HepG2 (cell line): Measurements from ENCODE around the gene MED9.

Experiments used
- CTCF ChIP-seq: sonication (generic); formaldehyde crosslinking; IDR thresholded peaks from 2 replicates; pipeline ENCODE4 v1.5.0; 2020; ENCODE audit warnings: mild to moderate bottlenecking, missing genetic modification reagents, moderate library complexity
- FOXO4 ChIP-seq: sonication (generic); formaldehyde crosslinking; conservative IDR thresholded peaks from 2 replicates; pipeline ENCODE4 v1.8.1; 2023; ENCODE audit warnings: missing genetic modification reagents
- GABPA ChIP-seq, 2 experiments: IDR thresholded peaks; 2 replicates each; pipeline ENCODE4 v1.6.1; 2011 to 2016; ENCODE audit warnings: low read depth in 2 of 2, low read length in 1 of 2, missing biosample characterization in 1 of 2, missing genetic modification characterization in 1 of 2
- NCOA1 ChIP-seq: sonication (generic); formaldehyde crosslinking; IDR thresholded peaks from 2 replicates; pipeline ENCODE4 v1.9.0; 2021; ENCODE audit warnings: missing genetic modification reagents
- RFX5 ChIP-seq: IDR thresholded peaks from 2 replicates; pipeline ENCODE4 v1.6.1; 2011; ENCODE audit warnings: low read depth, low read length, improper control_type of control experiment
- TBP ChIP-seq: sonication (generic); formaldehyde crosslinking; IDR thresholded peaks from 2 replicates; pipeline ENCODE4 v1.5.0; 2020; ENCODE audit warnings: missing genetic modification reagents
- ZNF24 ChIP-seq: fragments of 450-650 bp; IDR thresholded peaks from 2 replicates; pipeline ENCODE4 v1.6.1; 2017; ENCODE audit warnings: antibody characterized with exemption, mild to moderate bottlenecking
- ZSCAN20 ChIP-seq: sonication (generic); formaldehyde crosslinking; IDR thresholded peaks from 2 replicates; pipeline ENCODE4 v1.4.0; 2020; ENCODE audit warnings: missing genetic modification reagents, mild to moderate bottlenecking, borderline replicate concordance
- TF ChIP-seq, protein P1 (sequence below), 2 experiments: sonication (generic) in 1 of 2; formaldehyde crosslinking in 1 of 2; IDR thresholded peaks; 2 replicates each; pipeline versions ENCODE4 v1.5.1 to v1.6.1; 2011 to 2020; ENCODE audit warnings: borderline replicate concordance in 1 of 2, low read depth in 1 of 2, low read length in 1 of 2, mild to moderate bottlenecking in 1 of 2, missing genetic modification reagents in 1 of 2, moderate library complexity in 1 of 2

DNA sequence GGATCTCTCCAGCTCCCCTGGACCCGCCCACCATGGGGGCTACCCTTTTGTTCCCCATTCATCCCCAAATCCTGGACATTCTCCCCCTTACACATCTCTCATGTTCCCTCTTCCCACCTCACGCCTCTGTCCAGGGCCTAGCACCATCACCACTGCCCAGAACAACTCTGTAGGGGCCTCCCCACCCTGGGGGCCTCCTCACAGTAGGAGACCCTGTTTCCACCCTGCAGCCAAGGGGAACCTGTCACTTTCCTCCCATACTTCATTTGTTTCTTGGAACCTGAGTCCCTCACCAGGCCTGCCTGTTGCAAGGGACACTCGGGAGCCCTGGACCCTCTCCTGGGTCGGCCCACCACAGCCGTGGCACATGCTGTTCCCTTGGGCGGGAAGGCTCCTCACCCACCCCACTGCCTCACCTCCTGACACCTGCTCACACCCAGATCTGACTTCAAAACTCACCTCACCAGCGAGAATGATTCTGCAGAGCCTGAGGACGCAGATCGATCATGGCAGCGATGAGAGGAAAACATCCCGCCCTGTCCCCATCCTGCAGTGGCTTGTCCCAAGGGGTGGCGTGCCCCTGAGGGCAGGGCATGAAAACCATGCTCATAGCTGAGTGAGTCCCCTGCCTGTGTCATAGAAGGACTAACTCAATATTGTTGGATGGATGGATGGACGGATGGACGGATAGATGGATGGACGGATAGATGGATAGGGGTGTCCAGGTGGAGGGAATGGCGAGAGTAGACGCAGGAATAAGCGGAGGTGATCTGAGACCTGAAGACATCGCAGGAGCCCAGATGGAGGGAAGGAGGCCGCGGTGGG lies 26.2 kb downstream of the MED9 start:
- no peak for TF ChIP-seq ZNF24
- TF ChIP-seq GABPA (IDR thresholded peaks at IDR 0.05; ENCODE audit: low read depth, low read length), result no peak
- TF ChIP-seq GABPA (CRISPR knock-in tag; IDR thresholded peaks at IDR 0.05; ENCODE audit: low read depth), result no peak
- TF ChIP-seq, protein P1, sequence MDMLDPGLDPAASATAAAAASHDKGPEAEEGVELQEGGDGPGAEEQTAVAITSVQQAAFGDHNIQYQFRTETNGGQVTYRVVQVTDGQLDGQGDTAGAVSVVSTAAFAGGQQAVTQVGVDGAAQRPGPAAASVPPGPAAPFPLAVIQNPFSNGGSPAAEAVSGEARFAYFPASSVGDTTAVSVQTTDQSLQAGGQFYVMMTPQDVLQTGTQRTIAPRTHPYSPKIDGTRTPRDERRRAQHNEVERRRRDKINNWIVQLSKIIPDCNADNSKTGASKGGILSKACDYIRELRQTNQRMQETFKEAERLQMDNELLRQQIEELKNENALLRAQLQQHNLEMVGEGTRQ (IDR thresholded peaks at IDR 0.05; ENCODE audit: low read depth, low read length), result no peak
- TF ChIP-seq, protein P1 (CRISPR knock-in tag; IDR thresholded peaks at IDR 0.05; ENCODE audit: borderline replicate concordance), result no peak
- no peak for TF ChIP-seq FOXO4 (CRISPR knock-in tag)
- TF ChIP-seq CTCF (CRISPR knock-in tag), result no peak
- no peak for TF ChIP-seq RFX5
- no peak for TF ChIP-seq NCOA1 (CRISPR knock-in tag)
- no peak for TF ChIP-seq TBP (CRISPR knock-in tag)
- TF ChIP-seq ZSCAN20 (CRISPR knock-in tag), result no peak
